Diencephalon (tissue), 1 donor: ENCODE data around the gene RAPGEF6. TPM values are rescaled to one million over a fixed set of nuclear protein-coding genes. Genes with fewer than 3 reads are reported as not detected.

Experiments used
- small RNA-seq: library from RNA; depleted of rRNA; stranded (forward); fragments of <200 nt; gene quantifications from one replicate; pipeline ENCODE3, GENCODE V24; 2014
- total RNA-seq: library from RNA; depleted of rRNA; stranded (reverse); fragments of >200 nt; gene quantifications from one replicate; pipeline ENCODE4 v1.2.3, GENCODE V29; 2014

Gene RAPGEF6
- 101 TPM for total RNA-seq

GRCh38 chr5:131634996-131635683, at the start of gene RAPGEF6:
Gene RAPGEF6 (minus strand): TSS chr5:131635229. CDS start chr5:131635030, 199 bp downstream.

Small RNA genes within 50 kb of the gene (small RNA-seq; reads per million reads assigned to genes)
- gene RF02271 = not detected

Other genes starting within 250 kb of the RAPGEF6 start
- gene FNIP1, start 161.8 kb upstream of the RAPGEF6 start, total RNA-seq = 47.7 TPM